Measurements from ENCODE around the gene GNPAT. TPM values are rescaled to one million over a fixed set of nuclear protein-coding genes. Genes with fewer than 3 reads are reported as not detected.
"Not testable (repeated sequence)": the region's sequence is repeated elsewhere in the genome, so short reads cannot be mapped to it uniquely, and the experiment has no call there.

The GNPAT gene
- total RNA-seq, 2 donors from 2014 or later = 41.9 to 52.9 TPM

DNA sequence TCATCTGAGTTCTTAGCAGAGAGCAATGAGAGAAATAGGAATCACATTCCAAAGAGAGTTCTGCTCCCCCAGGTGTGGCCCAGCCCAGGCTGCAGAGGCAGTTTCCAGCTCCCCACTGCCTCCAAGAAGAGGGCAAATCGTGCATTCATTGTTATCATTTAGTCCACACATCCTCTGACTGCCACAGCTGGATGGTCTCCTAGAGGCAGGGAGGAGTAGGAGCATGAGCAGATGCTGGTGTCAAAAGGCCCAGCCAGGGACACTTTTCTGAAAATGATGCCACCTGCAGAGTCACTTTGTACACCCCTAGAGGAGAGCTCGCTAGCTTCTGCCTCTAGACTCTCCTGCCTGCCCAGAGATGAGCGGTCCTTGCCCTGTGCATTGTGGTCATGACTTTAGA is 33.6 kb upstream of the GNPAT start:
- H3K4me3 Mint-ChIP-seq = no peak overlapping the region
- no peak overlapping the region for H3K27ac Mint-ChIP-seq
- no peaks in the 10 kb centered on the region for H3K4me1 Mint-ChIP-seq
- no peaks in the 10 kb centered on the region for H3K27me3 Mint-ChIP-seq
- H3K36me3 Mint-ChIP-seq (ENCODE audit: low read depth) = no peaks in the 10 kb centered on the region
- no peaks in the 10 kb centered on the region for H3K9me3 Mint-ChIP-seq
- no peak for ATAC-seq (replicated peaks)

DNA sequence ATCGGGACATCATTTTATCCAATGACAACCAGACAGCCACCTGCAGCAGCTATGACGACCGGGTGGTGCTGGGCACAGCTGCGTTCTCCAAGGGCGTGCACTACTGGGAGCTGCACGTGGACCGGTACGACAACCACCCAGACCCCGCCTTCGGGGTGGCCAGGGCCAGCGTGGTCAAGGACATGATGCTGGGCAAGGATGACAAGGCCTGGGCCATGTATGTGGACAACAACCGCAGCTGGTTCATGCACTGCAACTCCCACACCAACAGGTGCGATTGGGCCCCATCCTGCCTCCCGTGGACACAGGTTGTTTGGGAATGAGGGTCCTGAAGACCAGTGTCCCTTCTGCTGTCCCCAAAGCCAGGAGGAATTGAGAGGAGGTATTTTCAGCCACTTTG is 32.0 kb upstream of the GNPAT start:
- no peak for ATAC-seq (replicated peaks)
- Mint-ChIP-seq H3K27me3 (no peaks in the 10 kb centered on the region), H3K36me3 (ENCODE audit: low read depth) (no peaks in the 10 kb centered on the region), H3K4me1 (no peaks in the 10 kb centered on the region), H3K9me3 (no peaks in the 10 kb centered on the region), H3K27ac (no peak overlapping the region), H3K4me3 (no peak overlapping the region)

DNA sequence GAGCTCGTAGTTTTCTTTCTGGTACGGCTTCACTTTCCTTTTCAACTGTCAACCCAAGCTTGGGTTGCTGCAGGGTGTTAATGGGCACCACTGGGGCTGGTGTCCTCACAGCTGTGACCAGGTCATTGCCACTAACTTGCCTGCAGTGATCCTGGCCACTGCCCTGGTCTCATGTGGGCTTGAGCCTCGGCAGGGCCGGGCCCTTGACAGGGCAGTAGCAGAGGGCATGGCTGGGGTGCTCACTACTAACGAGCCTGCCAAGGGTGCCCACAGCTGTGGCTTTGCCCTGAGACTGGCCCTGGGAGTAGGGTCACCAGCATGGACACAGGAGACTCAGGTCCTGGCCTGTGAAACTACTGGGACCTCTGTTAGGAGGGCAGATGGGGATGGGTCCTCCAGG is 31.5 kb upstream of the GNPAT start:
- no peaks in the 10 kb centered on the region for H3K27me3 Mint-ChIP-seq
- no peak overlapping the region for H3K4me3 Mint-ChIP-seq
- H3K36me3 Mint-ChIP-seq (ENCODE audit: low read depth) = no peaks in the 10 kb centered on the region
- H3K4me1 Mint-ChIP-seq = no peaks in the 10 kb centered on the region
- H3K27ac Mint-ChIP-seq = no peak overlapping the region
- no peaks in the 10 kb centered on the region for H3K9me3 Mint-ChIP-seq
- ATAC-seq (replicated peaks) = no peak

DNA sequence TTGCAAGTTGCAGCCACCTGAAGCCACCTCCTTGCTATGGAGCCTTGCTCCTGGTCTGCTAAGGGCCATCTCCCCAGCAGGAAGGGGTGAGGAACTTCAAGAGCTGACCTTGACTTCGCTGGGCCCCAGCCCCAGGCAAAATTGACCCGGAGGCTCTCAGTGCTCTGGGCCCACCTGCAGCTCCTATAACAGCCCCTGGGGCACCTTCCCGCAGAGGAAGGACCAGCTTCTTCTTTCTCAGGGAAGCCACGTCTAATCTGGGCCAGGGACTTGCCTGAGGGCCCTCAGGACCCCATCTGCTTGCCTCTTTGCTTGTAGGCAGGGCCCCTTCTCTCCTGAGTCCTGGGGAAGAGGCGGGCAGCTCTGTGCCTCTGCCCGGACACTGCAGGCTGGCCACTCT is 30.9 kb upstream of the GNPAT start:
- no peak for ATAC-seq (replicated peaks)

DNA sequence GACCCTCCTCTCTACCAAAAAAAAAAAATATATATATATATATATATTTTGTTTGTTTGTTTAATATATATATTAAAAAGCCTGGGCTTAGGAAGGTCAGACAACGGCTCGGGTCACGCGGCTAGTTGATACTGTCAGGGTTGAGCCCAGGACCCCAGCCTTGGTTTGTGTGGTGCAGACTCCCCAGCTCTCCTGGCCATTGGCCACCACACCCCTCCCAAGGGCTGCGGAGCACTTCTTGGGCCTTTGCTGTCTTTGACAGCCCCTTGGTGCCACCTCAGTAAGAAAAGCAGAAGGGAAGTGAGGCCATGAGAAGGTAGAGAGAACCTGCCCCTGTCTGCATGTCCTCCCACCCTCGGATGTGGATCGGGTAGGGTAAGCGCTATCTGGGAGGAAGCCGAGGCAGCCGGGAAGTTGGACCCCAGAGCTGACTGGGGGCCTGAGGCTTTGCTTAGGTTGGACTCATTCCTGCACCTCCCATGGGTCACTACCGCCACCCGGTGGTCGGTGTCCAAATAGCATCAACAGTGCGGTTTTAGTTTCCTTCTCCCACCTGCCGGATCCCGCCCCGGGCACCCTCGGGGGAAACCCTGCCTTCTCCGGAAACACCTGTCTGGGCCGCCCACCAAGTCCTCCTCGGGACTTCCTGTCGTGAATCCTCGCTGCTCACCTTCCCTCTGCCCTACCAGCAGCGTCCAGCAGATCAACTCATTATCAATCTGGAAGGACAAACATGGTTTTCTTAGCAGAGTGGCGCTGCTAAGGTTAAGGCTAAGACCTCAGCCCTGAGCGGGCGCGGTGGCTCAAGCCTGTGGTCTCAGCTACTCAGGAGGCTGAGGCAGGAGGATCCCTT is 29.8 kb upstream of the GNPAT start:
- peak; percentile 93 for ATAC-seq (replicated peaks)
- H3K36me3 Mint-ChIP-seq (ENCODE audit: low read depth) = no peaks in the 10 kb centered on the region
- H3K9me3 Mint-ChIP-seq = no peaks in the 10 kb centered on the region
- H3K27ac Mint-ChIP-seq = peak overlapping the region; percentile 86
- peak overlapping the region; percentile 85 for H3K4me3 Mint-ChIP-seq
- H3K27me3 Mint-ChIP-seq = no peaks in the 10 kb centered on the region
- H3K4me1 Mint-ChIP-seq = no peaks in the 10 kb centered on the region

More for the DNA sequence above, 30.9 kb upstream of the GNPAT start:
- Mint-ChIP-seq H3K27me3 (no peaks in the 10 kb centered on the region), H3K27ac (no peak overlapping the region), H3K9me3 (no peaks in the 10 kb centered on the region), H3K36me3 (ENCODE audit: low read depth) (no peaks in the 10 kb centered on the region), H3K4me1 (no peaks in the 10 kb centered on the region), H3K4me3 (no peak overlapping the region)

DNA sequence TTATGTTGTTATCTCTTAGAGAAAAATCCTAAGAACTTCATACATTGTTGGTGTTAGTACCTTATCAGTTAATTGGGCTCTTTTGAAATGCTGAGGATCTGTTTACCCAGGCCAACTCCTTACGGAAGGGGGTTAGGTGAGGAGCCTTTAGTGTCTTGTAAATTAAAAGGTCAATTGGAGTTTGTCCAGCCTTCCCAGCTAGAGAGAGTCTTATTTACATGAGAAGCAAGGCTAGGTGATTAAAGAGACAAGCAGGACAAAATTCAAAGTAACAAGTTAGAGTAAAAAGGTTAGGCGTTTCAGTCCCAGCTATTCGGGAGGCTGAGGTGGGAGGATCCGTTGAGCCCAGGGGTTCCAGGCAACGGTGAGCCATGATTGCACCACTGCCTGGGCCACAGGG is 28.7 kb upstream of the GNPAT start:
- ATAC-seq (replicated peaks); H3K4me1 Mint-ChIP-seq; H3K36me3 Mint-ChIP-seq (ENCODE audit: low read depth); H3K9me3 Mint-ChIP-seq; H3K27me3 Mint-ChIP-seq: not testable (repeated sequence)
- peak overlapping the region; percentile 86 for H3K27ac Mint-ChIP-seq
- peak overlapping the region; percentile 85 for H3K4me3 Mint-ChIP-seq

DNA sequence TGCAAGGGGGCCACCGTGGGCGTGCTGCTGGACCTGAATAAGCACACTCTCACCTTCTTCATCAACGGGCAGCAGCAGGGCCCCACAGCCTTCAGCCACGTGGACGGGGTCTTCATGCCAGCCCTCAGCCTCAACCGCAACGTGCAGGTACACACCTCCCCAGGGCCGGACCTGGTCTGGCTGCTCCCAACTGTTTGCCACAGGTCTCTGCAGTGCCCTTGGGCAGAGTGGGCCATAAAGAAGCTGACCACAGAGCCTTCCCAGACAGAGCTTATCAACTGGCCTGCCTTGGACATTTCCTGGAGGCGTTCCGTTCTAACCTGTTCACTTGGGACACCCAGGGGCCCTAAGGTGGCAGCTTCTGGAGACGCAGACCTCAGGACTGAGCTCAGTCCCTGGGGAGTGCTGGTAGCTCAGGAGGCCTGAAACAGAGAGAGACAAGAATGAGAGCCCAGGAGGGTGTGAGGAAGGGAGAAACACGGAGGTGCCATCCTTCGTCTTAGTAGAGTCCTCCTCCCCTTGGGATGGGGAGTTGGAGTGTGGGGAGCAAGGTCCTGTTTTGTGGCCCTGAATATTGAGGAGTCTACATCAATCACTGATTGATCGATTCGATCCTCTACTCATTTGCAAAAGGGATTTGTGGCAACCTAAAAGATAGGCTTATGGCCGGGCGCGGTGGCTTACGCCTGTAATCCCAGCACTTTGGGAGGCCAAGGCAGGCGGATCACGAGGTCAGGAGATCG is 27.0 kb upstream of the GNPAT start:
- H3K27ac Mint-ChIP-seq = no peak overlapping the region
- no peak overlapping the region for H3K4me3 Mint-ChIP-seq
- ATAC-seq (replicated peaks) = no peak
- no peaks in the 10 kb centered on the region for H3K36me3 Mint-ChIP-seq (ENCODE audit: low read depth)
- no peaks in the 10 kb centered on the region for H3K27me3 Mint-ChIP-seq
- no peaks in the 10 kb centered on the region for H3K9me3 Mint-ChIP-seq
- no peaks in the 10 kb centered on the region for H3K4me1 Mint-ChIP-seq

DNA sequence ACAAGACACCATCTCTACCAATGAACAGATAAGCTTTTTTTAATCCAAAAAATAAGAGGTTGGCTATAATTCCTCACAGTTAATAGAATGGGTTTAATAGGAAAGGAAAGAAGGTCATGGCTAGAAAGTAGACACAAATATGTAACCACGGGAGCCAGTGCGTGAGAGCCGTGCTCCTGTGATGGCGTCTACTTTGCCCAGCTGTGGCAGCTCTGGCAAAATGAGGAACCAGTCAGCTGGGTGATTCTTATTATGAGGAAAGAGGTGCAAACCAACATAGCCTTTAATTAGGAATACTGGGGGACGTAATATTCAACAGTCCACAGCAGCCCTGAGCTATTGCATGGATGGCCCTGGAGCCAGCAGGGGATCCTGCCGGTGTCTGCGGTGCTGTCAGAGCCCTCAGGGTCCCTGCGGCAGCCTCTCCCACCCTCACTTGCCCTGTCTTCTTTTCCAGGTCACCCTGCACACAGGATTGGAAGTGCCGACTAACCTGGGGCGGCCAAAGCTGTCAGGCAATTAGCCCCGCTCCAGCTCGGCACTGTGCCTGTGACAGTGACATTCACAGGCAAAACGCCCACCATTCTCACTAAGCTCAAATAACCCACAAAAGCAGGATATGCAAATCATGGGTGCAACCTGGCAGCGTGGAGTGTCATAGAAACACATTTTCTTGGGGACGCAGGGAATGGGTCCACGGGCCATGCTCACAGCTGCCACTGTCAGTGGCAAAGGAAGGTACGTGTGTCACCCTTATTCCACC is 25.9 kb upstream of the GNPAT start:
- ATAC-seq (replicated peaks) = no peak
- H3K9me3 Mint-ChIP-seq = no peaks in the 10 kb centered on the region
- no peaks in the 10 kb centered on the region for H3K27me3 Mint-ChIP-seq
- H3K4me3 Mint-ChIP-seq = no peak overlapping the region
- H3K27ac Mint-ChIP-seq = no peak overlapping the region
- H3K36me3 Mint-ChIP-seq (ENCODE audit: low read depth) = no peaks in the 10 kb centered on the region
- H3K4me1 Mint-ChIP-seq = no peaks in the 10 kb centered on the region

DNA sequence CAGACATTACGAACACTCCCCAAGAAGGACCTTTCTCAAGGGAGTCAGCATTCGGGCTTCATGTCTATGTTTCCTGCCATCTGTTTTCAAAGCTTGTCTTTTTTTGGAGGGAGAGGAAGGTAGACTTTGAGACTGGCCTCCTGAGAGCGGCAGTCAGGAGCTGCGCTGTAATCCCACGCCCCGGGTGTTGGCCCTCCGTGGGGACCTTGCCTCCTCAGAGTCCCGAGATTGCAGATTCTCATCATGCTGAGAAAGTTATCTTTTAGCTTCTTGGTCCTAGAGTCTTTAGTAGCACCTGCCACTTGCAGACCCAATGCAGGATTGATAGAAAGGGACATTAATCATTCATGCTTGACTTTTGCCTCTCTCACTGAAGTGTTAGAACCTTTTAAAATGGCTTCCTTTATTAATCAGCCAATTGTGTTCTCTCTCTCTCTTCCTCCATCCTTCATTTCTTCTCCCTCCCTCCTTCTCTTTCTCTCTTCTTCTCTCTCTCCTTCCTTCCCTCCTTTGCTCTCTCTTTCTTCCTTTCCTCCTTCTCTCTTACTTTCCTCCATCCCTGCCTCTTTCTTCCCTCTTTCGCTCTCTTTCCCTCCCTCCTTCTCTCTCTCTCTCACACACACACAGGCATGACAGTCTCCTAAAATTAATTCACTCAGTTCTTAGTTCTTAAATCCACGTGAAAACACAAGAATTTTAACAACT is 25.2 kb upstream of the GNPAT start:
- H3K9me3 Mint-ChIP-seq = no peaks in the 10 kb centered on the region
- H3K4me1 Mint-ChIP-seq = no peaks in the 10 kb centered on the region
- H3K36me3 Mint-ChIP-seq (ENCODE audit: low read depth) = no peaks in the 10 kb centered on the region
- H3K27ac Mint-ChIP-seq = peak overlapping the region; percentile 23
- H3K27me3 Mint-ChIP-seq = no peaks in the 10 kb centered on the region
- no peak for ATAC-seq (replicated peaks)
- H3K4me3 Mint-ChIP-seq = no peak overlapping the region

DNA sequence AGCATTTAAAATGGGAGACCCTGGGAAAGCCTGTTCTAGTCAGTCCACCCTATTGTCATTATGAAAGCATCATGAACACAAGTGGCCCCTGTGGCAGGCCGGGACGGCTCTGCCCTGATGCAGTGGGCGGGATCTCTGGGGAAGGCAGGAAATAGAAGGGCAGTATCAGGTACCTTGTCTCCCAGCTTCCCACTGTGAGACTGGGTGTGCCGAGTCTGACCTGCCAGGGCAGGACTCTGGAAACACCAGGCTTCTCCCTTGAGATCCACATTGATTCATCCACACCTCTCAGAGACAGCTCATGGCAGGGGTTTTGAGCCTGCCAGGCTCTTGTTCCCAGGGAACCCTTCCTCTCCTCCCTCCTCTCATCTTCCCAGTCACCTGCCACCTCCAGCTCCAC is 24.5 kb upstream of the GNPAT start:
- Mint-ChIP-seq H3K9me3 (no peaks in the 10 kb centered on the region), H3K4me1 (no peaks in the 10 kb centered on the region), H3K36me3 (ENCODE audit: low read depth) (no peaks in the 10 kb centered on the region), H3K27ac (peak overlapping the region; percentile 23), H3K4me3 (no peak overlapping the region), H3K27me3 (no peaks in the 10 kb centered on the region)
- ATAC-seq (replicated peaks) = no peak

DNA sequence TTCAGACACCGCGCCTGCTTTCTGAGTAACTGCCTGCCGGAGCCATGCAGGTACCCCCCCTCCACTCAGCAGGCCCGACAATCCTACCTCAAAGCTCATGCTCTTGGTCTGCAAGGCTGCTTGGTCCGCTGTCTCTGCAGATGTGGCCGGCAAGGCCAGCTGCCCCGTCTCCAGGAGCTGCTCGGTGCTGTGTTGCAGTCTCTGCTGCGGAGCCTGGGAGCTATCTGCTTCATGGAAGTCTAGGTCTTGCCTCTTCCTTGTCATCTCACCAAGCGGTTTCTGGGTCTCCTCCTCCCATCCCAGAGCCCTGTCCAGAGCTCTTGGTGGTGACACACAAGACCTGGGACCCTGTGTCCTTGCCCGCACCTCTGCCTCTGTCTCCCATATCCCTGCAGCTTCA is 24.0 kb upstream of the GNPAT start:
- no peak for ATAC-seq (replicated peaks)
- Mint-ChIP-seq H3K27me3 (no peaks in the 10 kb centered on the region), H3K27ac (no peak overlapping the region), H3K9me3 (no peaks in the 10 kb centered on the region), H3K4me1 (no peaks in the 10 kb centered on the region), H3K36me3 (ENCODE audit: low read depth) (no peaks in the 10 kb centered on the region), H3K4me3 (no peak overlapping the region)

DNA sequence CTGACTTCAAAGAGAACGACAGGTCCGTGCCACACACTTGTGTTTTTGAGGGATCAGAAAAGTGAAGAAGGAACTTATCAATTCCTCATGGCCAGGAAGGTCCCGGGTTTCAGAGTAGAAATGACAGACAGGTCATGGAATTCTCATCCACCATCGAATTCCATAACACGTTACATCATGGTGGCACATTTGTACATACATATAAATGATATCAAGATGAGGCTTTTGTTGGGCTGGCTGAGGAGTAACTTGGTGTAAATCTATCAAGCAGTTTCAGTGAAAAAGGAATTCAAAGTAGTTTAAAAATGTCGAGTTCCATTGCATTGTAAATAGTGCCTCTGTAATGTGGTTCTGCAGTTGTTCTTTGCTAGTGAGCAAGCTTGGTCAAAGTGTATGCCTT is 22.9 kb upstream of the GNPAT start:
- Mint-ChIP-seq H3K4me3 (no peak overlapping the region), H3K9me3 (no peaks in the 10 kb centered on the region), H3K27ac (no peak overlapping the region), H3K36me3 (ENCODE audit: low read depth) (peaks cover 8% of the 10 kb centered on the region), H3K27me3 (no peaks in the 10 kb centered on the region), H3K4me1 (no peaks in the 10 kb centered on the region)
- no peak for ATAC-seq (replicated peaks)

DNA sequence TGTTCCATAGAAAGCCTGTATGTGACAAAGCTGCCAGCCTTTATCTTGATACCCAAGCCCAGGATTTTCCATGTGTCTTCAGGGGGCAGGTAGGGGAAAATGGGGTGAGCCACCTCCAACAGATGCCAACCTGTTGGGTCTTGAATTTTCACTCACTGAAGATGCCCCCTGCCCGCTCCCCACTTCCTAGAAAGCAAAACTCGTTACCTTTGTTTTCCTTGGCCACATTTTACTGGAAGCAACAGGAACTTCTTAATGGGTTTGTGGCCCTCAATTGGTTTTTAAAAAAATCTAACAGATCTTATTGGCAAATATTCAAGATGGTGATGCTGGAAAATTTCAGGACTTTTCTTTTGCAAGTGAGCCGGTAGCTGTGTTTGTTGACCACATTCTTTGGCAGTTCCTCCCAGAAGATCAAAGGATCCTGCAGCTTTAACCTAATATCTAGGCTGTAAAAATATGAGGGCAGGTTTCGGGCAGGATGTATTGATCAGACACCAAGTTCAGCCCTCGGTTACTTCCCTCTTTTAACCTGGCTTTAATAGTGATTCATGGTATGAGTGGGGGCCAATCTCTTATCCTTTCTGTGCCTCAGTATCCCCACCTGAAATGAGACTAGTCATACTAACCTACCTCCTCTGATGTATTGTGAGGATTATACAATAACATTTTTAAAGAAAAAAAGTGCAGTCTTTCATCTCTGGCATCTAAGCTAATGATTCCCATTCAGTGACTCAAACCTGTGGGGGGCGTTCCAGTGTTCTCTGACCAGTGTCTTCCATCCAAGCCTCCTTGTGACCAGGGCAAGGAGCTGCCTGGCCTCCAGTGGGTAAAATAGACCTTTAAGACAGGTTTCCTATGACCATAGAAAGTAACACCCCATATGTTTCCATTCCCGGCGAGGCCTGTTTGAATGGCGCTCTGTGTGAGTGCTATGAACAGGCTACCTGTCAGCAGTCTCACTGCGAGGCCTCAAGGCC is 21.3 kb upstream of the GNPAT start:
- no peak overlapping the region for H3K4me3 Mint-ChIP-seq
- no peaks in the 10 kb centered on the region for H3K9me3 Mint-ChIP-seq
- peaks cover 20% of the 10 kb centered on the region for H3K36me3 Mint-ChIP-seq (ENCODE audit: low read depth)
- H3K27me3 Mint-ChIP-seq = no peaks in the 10 kb centered on the region
- ATAC-seq (replicated peaks) = no peak
- no peak overlapping the region for H3K27ac Mint-ChIP-seq
- H3K4me1 Mint-ChIP-seq = no peaks in the 10 kb centered on the region
